Measurements from ENCODE around the gene PAX2. TPM values are rescaled to one million over a fixed set of nuclear protein-coding genes. Genes with fewer than 3 reads are reported as not detected.

The PAX2 gene
- total and polyA plus RNA-seq, 2 experiments from 2014 or later, result not detected

- 84% methylated on average over 2 of the region's 2 CpGs for WGBS (ENCODE audit: low lambda C conversion rate, missing lambda C conversion rate)
- Histone ChIP-seq H2AFZ (no peak overlapping the region), H3K27me3 (peaks cover 96% of the 10 kb centered on the region), H3K4me2 (no peak overlapping the region), H3K36me3 (replicated peaks; ENCODE audit: insufficient read depth, low read depth) (no peaks in the 10 kb centered on the region), H3K9me2 (replicated peaks; ENCODE audit: insufficient read depth) (no peaks in the 10 kb centered on the region), H3K79me2 (no peaks in the 10 kb centered on the region), H3K4me1 (ENCODE audit: insufficient read depth) (peaks cover 14% of the 10 kb centered on the region), H4K20me1 (ENCODE audit: insufficient read depth, poor library complexity, severe bottlenecking) (no peaks in the 10 kb centered on the region), H3K9me3 (ENCODE audit: low read depth) (no peaks in the 10 kb centered on the region), H3K27ac (no peak overlapping the region), H3K4me3 (no peak overlapping the region)
- no peak for TF ChIP-seq EZH2phosphoT487 (IDR thresholded peaks at IDR 0.05; ENCODE audit: low read depth, severe bottlenecking, unreplicated experiment)
- no peak for TF ChIP-seq EZH2 (IDR thresholded peaks at IDR 0.05; ENCODE audit: borderline replicate concordance)
- TF ChIP-seq CTCF (IDR thresholded peaks at IDR 0.05; ENCODE audit: poor library complexity), result no peak
- no peak for DNase-seq (ENCODE audit: low spot score)
Observed at GRCh38 chr10:100725869-100726426, 19.4 kb upstream of the PAX2 start.

- H3K36me3 ChIP-seq (replicated peaks; ENCODE audit: insufficient read depth, low read depth), result no peaks in the 10 kb centered on the region
- H3K9me2 ChIP-seq (replicated peaks; ENCODE audit: insufficient read depth), result no peaks in the 10 kb centered on the region
- H3K9me3 ChIP-seq (ENCODE audit: low read depth), result no peaks in the 10 kb centered on the region
- H3K27me3 ChIP-seq, result peaks cover 96% of the 10 kb centered on the region
- H4K20me1 ChIP-seq (ENCODE audit: insufficient read depth, poor library complexity, severe bottlenecking), result no peaks in the 10 kb centered on the region
- no peak overlapping the region for H3K27ac ChIP-seq
- no peak for TF ChIP-seq CTCF (IDR thresholded peaks at IDR 0.05; ENCODE audit: poor library complexity)
- no peak for TF ChIP-seq EZH2phosphoT487 (IDR thresholded peaks at IDR 0.05; ENCODE audit: low read depth, severe bottlenecking, unreplicated experiment)
- no peak for TF ChIP-seq EZH2 (IDR thresholded peaks at IDR 0.05; ENCODE audit: borderline replicate concordance)
- DNase-seq (ENCODE audit: low spot score), result no peak
- no peak overlapping the region for H2AFZ ChIP-seq
- H3K4me1 ChIP-seq (ENCODE audit: insufficient read depth), result peaks cover 21% of the 10 kb centered on the region
- H3K4me3 ChIP-seq, result no peak overlapping the region
- no peak overlapping the region for H3K4me2 ChIP-seq
- H3K79me2 ChIP-seq, result no peaks in the 10 kb centered on the region
Observed at GRCh38 chr10:100727808-100728207, 17.6 kb upstream of the PAX2 start.

GRCh38 chr10:100728928-100729861 is 16.2 kb upstream of the PAX2 start:
- no peaks in the 10 kb centered on the region for H3K9me2 ChIP-seq (replicated peaks; ENCODE audit: insufficient read depth)
- no peak overlapping the region for H3K4me3 ChIP-seq
- H3K36me3 ChIP-seq (replicated peaks; ENCODE audit: insufficient read depth, low read depth), result no peaks in the 10 kb centered on the region
- peak; percentile 64 for DNase-seq (ENCODE audit: low spot score)
- H3K4me2 ChIP-seq, result peak overlapping the region; percentile 73
- H3K27ac ChIP-seq, result no peak overlapping the region
- H3K9me3 ChIP-seq (ENCODE audit: low read depth), result no peaks in the 10 kb centered on the region
- no peaks in the 10 kb centered on the region for H4K20me1 ChIP-seq (ENCODE audit: insufficient read depth, poor library complexity, severe bottlenecking)
- peaks cover 96% of the 10 kb centered on the region for H3K27me3 ChIP-seq
- peak overlapping the region; percentile 6 for H2AFZ ChIP-seq
- no peak for TF ChIP-seq EZH2 (IDR thresholded peaks at IDR 0.05; ENCODE audit: borderline replicate concordance)
- TF ChIP-seq EZH2phosphoT487 (IDR thresholded peaks at IDR 0.05; ENCODE audit: low read depth, severe bottlenecking, unreplicated experiment), result peak; percentile 84
- peak; percentile 40 for TF ChIP-seq CTCF (IDR thresholded peaks at IDR 0.05; ENCODE audit: poor library complexity)
- H3K4me1 ChIP-seq (ENCODE audit: insufficient read depth), result peaks cover 21% of the 10 kb centered on the region
- WGBS (ENCODE audit: low lambda C conversion rate, missing lambda C conversion rate), result 1% methylated on average over 34 of the region's 44 CpGs
- H3K79me2 ChIP-seq, result no peaks in the 10 kb centered on the region

Measured in hepatocyte (in vitro differentiated cells).